PC-3 (cell line): ENCODE data around the gene EEF1A2. TPM values are rescaled to one million over a fixed set of nuclear protein-coding genes. Genes with fewer than 3 reads are reported as not detected.

Experiments
- ATAC-seq: fragments of 200-7000 bp; cut with Tn5 transposase; 2 replicates; pipeline ENCODE4 v1.9.1; 2020; ENCODE audit warnings: mild to moderate bottlenecking, moderate library complexity
- BruUV-seq: library from RNA; stranded (reverse); fragments of 400-500 nt; replicated peaks from 2 replicates; lab custom pipeline; 2021; lab: Mats Ljungman, UMichigan
- CTCF ChIA-PET: fragments of 300-600 bp; sonication (Branson Sonifier 250); formaldehyde crosslinking; loops from one replicate; lab custom pipeline; 2022; ENCODE audit warnings: antibody characterized with exemption; lab: Charles Lee
- POLR2A ChIA-PET: fragments of 300-600 bp; sonication (Branson Sonifier 250); formaldehyde crosslinking; loops from one replicate; lab custom pipeline; 2022; ENCODE audit warnings: antibody characterized with exemption; ENCODE audit not compliant: unreplicated experiment; lab: Charles Lee
- DNase-seq: peaks from one replicate; pipeline ENCODE4 v3.0.0-alpha.2; 2015
- H2AFZ ChIP-seq: fragments of 300-600 bp; sonication (generic); 2 replicates; pipeline ENCODE4 v1.6.0; 2016; ENCODE audit warnings: antibody characterized with exemption, low read length
- H3F3A ChIP-seq: fragments of 300-600 bp; sonication (generic); one replicate; pipeline ENCODE4 v1.6.0; 2017; ENCODE audit warnings: antibody characterized with exemption, low read length, control low read depth, mild to moderate bottlenecking; ENCODE audit not compliant: unreplicated experiment
- H3K27ac ChIP-seq: fragments of 300-600 bp; sonication (generic); 2 replicates; pipeline ENCODE4 v1.5.1; 2016; ENCODE audit warnings: mild to moderate bottlenecking, low read length
- H3K27me3 ChIP-seq: fragments of 300-600 bp; sonication (generic); 2 replicates; pipeline ENCODE4 v1.6.1; 2016; ENCODE audit warnings: low read length, mixed read lengths
- H3K36me3 ChIP-seq: fragments of 300-600 bp; sonication (generic); 2 replicates; pipeline ENCODE4 v1.6.1; 2016; ENCODE audit warnings: low read depth, mixed run types, low read length, mixed read lengths
- H3K4me1 ChIP-seq: fragments of 300-600 bp; sonication (generic); 2 replicates; pipeline ENCODE4 v1.5.1; 2016; ENCODE audit warnings: low read length; ENCODE audit not compliant: insufficient read depth
- H3K4me2 ChIP-seq: fragments of 300-600 bp; sonication (generic); 2 replicates; pipeline ENCODE4 v1.6.0; 2016; ENCODE audit warnings: low read length
- H3K4me3 ChIP-seq: fragments of 300-600 bp; sonication (generic); 2 replicates; pipeline ENCODE4 v1.5.1; 2016; ENCODE audit warnings: mild to moderate bottlenecking, low read length, mixed read lengths
- H3K79me2 ChIP-seq: fragments of 300-600 bp; sonication (generic); 2 replicates; pipeline ENCODE4 v1.6.1; 2017; ENCODE audit warnings: low read length, mixed read lengths
- H3K9ac ChIP-seq: fragments of 300-600 bp; sonication (generic); 2 replicates; pipeline ENCODE4 v1.6.0; 2016; ENCODE audit warnings: mild to moderate bottlenecking, low read length
- H3K9me2 ChIP-seq: fragments of 300-600 bp; sonication (generic); replicated peaks from 2 replicates; pipeline ENCODE4 v1.6.1; 2016; ENCODE audit warnings: mixed run types, low read length, mixed read lengths
- H3K9me3 ChIP-seq: fragments of 300-600 bp; sonication (generic); 2 replicates; pipeline ENCODE4 v1.6.1; 2016; ENCODE audit warnings: low read length, mixed read lengths
- H4K20me1 ChIP-seq: fragments of 300-600 bp; sonication (generic); 2 replicates; pipeline ENCODE4 v1.6.1; 2016; ENCODE audit warnings: low read length, mixed read lengths
- EZH2 ChIP-seq: fragments of 300-600 bp; sonication (generic); IDR thresholded peaks from one replicate; pipeline ENCODE4 v1.6.1; 2017; ENCODE audit warnings: antibody characterized with exemption, mild to moderate bottlenecking, low read length; ENCODE audit not compliant: unreplicated experiment
- EZH2phosphoT487 ChIP-seq: fragments of 300-600 bp; sonication (generic); IDR thresholded peaks from 2 replicates; pipeline ENCODE4 v1.6.1; 2018; ENCODE audit warnings: mild to moderate bottlenecking, antibody characterized with exemption, low read length, borderline replicate concordance
- intact Hi-C: fragments of 100-400 bp; cut with micrococcal nuclease; formaldehyde crosslinking; loops from 2 replicates; pipeline ENCODE4 v1.9.0; 2023
- total RNA-seq: library from RNA; depleted of rRNA; stranded (reverse); fragments of >200 nt; gene quantifications from 2 replicates; pipeline ENCODE4 v1.2.3, GENCODE V29; 2014; rRNA removed
- TF ChIP-seq, protein P1 (sequence below): fragments of 300-600 bp; sonication (generic); conservative IDR thresholded peaks from 2 replicates; pipeline ENCODE4 v1.5.1; 2017; ENCODE audit warnings: antibody characterized with exemption, low read depth, mild to moderate bottlenecking, low read length

Gene EEF1A2
- total RNA-seq, 1 experiment from 2014 or later, result 463 TPM

- POLR2A ChIA-PET, result no interaction called here
- intact Hi-C loops, result no loop called here
These were observed 59.0 kb downstream of the EEF1A2 start for GRCh38 chr20:63439866-63440265.

DNA sequence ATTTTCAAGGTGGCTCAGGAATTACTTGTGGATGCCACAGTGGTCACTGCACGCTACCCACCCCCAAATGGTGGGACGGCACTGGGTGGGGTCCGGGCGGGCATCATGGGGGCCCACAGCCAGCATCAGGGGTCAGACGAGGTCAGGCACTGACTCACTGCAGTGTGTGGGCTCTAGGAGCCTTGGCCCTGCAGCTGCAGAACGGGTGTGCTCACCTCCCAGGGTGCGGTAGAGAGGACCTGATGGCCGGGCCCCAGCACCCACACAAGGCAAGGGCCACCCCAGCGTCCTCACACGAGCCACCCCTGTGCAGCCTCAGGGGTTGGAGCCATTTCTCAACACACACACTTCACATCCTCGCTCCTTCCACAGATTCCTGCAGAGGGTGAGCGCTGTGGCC is 60.8 kb downstream of the EEF1A2 start:
- Histone ChIP-seq H3K9me2 (no peaks in the 10 kb centered on the region), H3K9me3 (no peaks in the 10 kb centered on the region), H3K27me3 (no peaks in the 10 kb centered on the region), H3K27ac (no peak overlapping the region), H3K4me2 (no peak overlapping the region), H3F3A (no peaks in the 10 kb centered on the region), H2AFZ (no peak overlapping the region), H4K20me1 (no peaks in the 10 kb centered on the region), H3K9ac (no peak overlapping the region), H3K36me3 (no peaks in the 10 kb centered on the region), H3K79me2 (no peaks in the 10 kb centered on the region), H3K4me1 (no peaks in the 10 kb centered on the region), H3K4me3 (no peak overlapping the region)
- TF ChIP-seq, protein P1, sequence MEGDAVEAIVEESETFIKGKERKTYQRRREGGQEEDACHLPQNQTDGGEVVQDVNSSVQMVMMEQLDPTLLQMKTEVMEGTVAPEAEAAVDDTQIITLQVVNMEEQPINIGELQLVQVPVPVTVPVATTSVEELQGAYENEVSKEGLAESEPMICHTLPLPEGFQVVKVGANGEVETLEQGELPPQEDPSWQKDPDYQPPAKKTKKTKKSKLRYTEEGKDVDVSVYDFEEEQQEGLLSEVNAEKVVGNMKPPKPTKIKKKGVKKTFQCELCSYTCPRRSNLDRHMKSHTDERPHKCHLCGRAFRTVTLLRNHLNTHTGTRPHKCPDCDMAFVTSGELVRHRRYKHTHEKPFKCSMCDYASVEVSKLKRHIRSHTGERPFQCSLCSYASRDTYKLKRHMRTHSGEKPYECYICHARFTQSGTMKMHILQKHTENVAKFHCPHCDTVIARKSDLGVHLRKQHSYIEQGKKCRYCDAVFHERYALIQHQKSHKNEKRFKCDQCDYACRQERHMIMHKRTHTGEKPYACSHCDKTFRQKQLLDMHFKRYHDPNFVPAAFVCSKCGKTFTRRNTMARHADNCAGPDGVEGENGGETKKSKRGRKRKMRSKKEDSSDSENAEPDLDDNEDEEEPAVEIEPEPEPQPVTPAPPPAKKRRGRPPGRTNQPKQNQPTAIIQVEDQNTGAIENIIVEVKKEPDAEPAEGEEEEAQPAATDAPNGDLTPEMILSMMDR, result no peak
- TF ChIP-seq EZH2phosphoT487 (no peak), EZH2 (no peak)
- ATAC-seq (no peak), DNase-seq (no peak)
- ChIA-PET POLR2A (no interaction called here), CTCF (no interaction called here)
- intact Hi-C loops, result no loop called here
- no TSS peak for BruUV-seq

More at GRCh38 chr20:63439866-63440265, 59.0 kb downstream of the EEF1A2 start:
- Histone ChIP-seq H3K27me3 (no peaks in the 10 kb centered on the region), H3K79me2 (no peaks in the 10 kb centered on the region), H4K20me1 (no peaks in the 10 kb centered on the region), H3K36me3 (no peaks in the 10 kb centered on the region), H3K9me2 (no peaks in the 10 kb centered on the region), H2AFZ (no peak overlapping the region), H3K27ac (no peak overlapping the region), H3K4me1 (no peaks in the 10 kb centered on the region), H3K9ac (no peak overlapping the region), H3F3A (no peaks in the 10 kb centered on the region), H3K4me3 (no peak overlapping the region), H3K9me3 (no peaks in the 10 kb centered on the region), H3K4me2 (no peak overlapping the region)
- CTCF ChIA-PET, result no interaction called here
- TF ChIP-seq EZH2phosphoT487 (no peak), EZH2 (no peak)
- TF ChIP-seq, protein P1, result no peak
- no peak for DNase-seq
- ATAC-seq, result no peak
- BruUV-seq, result no TSS peak

Other genes with a start within 250 kb of the EEF1A2 start
- gene NKAIN4, start 244.6 kb downstream of the EEF1A2 start, total RNA-seq, result not detected in 2 replicates
- 75.6 and 92.0 TPM in 2 replicates for gene ARFGAP1, start 226.3 kb downstream of the EEF1A2 start, total RNA-seq
- not detected in 2 replicates for gene COL20A1, start 205.9 kb downstream of the EEF1A2 start, total RNA-seq
- not detected in 2 replicates for gene CHRNA4, start 137.7 kb downstream of the EEF1A2 start, total RNA-seq
- not detected in 2 replicates for gene KCNQ2, start 26.4 kb downstream of the EEF1A2 start, total RNA-seq
- 245 and 256 TPM in 2 replicates for gene PPDPF, start 21.7 kb upstream of the EEF1A2 start, total RNA-seq
- gene PTK6, start 38.3 kb upstream of the EEF1A2 start, total RNA-seq, result 11.1 and 15.1 TPM in 2 replicates
- 0.22 and 0.63 TPM in 2 replicates for gene SRMS, start 48.7 kb upstream of the EEF1A2 start, total RNA-seq
- 0.40 and 1.8 TPM in 2 replicates for gene FNDC11, start 55.1 kb upstream of the EEF1A2 start, total RNA-seq
- 33.4 and 77.2 TPM in 2 replicates for gene HELZ2, start 75.2 kb upstream of the EEF1A2 start, total RNA-seq
- 13.7 and 21.9 TPM in 2 replicates for gene GMEB2, start 128.0 kb upstream of the EEF1A2 start, total RNA-seq
- 15.8 and 24.5 TPM in 2 replicates for gene STMN3, start 154.3 kb upstream of the EEF1A2 start, total RNA-seq
- 43.0 and 56.2 TPM in 2 replicates for gene RTEL1, start 159.2 kb upstream of the EEF1A2 start, total RNA-seq
- gene TNFRSF6B, start 197.6 kb upstream of the EEF1A2 start, total RNA-seq, result 41.6 and 59.0 TPM in 2 replicates
- gene ARFRP1, start 208.9 kb upstream of the EEF1A2 start, total RNA-seq, result 71.2 and 73.5 TPM in 2 replicates
- gene ZGPAT, start 209.0 kb upstream of the EEF1A2 start, total RNA-seq, result 37.9 and 56.8 TPM in 2 replicates
- gene LIME1, start 237.6 kb upstream of the EEF1A2 start, total RNA-seq, result 17.3 and 18.6 TPM in 2 replicates
- gene SLC2A4RG, start 240.7 kb upstream of the EEF1A2 start, total RNA-seq, result 116 TPM in 2 replicates